ENCODE results near the gene LAIR1.
"Not testable (repeated sequence)": the region's sequence is repeated elsewhere in the genome, so short reads cannot be mapped to it uniquely, and the experiment has no call there.

LAIR1 gene

DNA sequence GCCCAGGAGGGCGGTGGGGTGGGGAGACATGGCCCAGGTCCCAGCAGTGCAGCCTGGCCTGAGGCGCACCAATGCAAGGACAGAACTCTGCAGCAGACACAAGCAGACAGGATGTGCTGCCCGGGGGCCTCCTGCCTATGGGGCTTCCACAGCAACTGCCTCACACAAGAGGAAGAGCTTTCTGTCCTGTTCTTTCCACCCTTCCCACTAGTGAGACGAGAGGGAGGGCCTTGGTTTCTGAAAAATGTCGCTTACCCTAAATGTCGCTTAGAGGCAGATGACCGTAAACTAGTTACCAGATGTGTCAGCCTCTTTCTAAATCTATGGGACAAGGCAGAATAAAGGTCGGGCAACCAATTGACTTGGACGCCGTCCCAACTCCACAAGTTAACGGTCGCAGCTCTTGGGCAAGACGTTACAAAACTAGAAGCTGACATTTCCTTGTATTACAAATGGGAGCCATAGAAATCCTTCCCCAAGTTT lies at the start of gene LAIR1:
LAIR1 (minus strand) TSS at position 157 of the 483 bp plus-strand sequence; CDS start at position 30, 127 bp downstream.
- DNase-seq, result no peak

- DNase-seq, result no peak
Observed at GRCh38 chr19:54414156-54414555, 49.4 kb upstream of the LAIR1 start.

DNA sequence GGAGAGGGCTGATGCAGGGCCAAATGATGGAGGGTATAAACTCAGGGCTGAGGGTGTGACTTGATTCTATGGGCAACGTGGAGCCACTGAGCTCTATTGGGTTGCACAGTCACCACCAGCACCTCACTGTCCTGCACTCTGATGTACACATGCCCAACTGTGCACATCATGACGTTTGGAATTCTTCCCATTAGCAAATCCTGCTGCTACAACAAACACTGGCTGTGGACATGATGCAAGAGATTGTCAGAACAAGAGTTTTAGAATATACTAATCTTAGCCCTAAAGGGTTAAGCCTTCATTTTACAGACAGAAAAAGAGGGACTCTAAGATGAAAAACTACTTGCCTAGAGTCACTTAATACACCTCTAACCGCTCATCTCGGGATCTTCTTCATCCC lies 48.1 kb upstream of the LAIR1 start:
- DNase-seq, result no peak

- no peak for DNase-seq
Observed at GRCh38 chr19:54411033-54411432, 46.3 kb upstream of the LAIR1 start.

DNA sequence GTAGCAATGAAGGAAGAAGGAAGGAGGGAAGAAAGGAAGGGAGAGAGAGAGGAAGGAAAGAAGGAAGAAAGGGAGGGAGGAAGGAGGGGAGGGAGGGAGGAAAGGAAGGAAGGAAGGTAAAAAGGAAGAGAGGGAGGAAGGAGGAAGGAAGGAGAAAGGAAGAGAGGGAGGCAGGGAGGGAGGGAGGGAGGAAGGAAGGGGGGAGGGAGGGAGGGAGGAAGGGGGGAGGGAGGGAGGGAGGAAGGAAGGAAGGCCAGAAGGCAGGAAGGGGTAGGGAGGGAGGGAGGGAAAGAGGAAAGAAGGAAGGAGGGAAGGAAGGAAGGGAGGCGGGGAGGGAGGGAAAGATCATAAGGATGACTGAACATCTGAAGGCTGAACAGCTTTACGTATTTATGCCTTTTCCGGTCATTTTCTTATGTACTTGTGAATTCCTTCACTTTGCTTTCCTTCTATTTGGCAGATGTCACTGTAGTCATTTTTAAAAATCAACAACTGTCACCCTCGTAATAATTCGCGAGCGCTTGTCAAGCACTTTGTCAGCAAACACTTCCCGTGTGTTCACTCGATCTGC lies 43.8 kb upstream of the LAIR1 start:
- no peak for DNase-seq

DNA sequence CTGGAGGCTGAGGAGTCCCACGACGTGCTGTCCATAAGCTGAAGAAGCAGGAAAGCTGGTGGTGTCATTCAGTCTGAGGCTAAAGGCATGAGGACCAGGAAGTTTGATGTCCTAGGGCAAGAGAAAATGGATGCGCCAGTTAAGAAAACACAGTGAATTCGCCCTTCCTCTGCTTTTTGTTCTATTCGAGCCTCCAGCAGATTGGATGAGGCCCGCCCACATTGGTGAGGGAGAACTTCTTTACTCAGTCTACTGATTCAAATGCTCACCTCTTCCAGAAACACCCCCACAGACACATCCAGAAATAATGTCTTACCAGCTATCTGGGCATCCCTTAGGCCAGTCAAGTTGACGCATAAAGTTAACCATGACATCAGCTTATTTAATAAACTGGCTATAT lies 43.0 kb upstream of the LAIR1 start:
- no peak for DNase-seq

GRCh38 chr19:54405628-54406027 lies 40.9 kb upstream of the LAIR1 start:
- DNase-seq, result no peak

GRCh38 chr19:54403054-54403453 lies 38.3 kb upstream of the LAIR1 start:
- DNase-seq, result no peak

DNA sequence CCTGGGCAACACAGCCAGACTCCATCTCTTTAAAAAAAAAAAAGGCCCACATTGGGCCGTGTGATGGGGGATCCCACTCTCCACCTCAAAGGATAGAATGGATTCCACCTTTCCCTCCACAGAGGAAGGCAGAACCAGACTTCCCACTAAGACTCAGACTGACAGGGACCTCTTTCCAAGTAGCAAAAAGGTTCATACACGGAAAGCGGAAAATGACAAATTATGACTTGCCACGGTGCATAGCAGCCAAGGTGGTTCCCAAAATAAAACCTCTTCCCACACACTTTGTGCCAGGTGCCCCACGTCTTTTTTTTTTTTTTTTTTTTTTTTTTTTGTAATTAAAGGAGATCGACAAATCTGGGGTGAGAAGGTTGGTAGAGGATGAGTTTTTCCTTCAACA lies 36.2 kb upstream of the LAIR1 start:
- DNase-seq, result no peak

DNA sequence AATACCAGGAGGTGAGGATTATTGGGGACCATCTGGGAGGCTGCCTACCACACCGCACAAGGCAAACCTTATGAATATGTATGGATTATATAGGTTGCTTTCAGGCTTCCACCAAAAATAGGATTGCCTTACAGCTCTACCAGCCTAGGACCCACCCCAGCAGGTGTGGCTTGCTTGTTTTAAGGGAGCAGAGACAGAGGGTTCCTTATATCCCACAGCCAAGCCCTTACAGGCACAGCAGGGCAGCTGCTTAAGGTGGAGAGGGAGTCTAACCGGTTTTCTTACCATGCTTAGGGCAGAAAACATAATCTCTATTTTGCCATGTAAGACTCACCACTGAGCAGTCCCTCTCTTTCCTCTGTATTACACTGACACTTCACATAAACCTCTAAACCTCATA lies 34.5 kb upstream of the LAIR1 start:
- no peak for DNase-seq

- DNase-seq, result no peak
Observed at GRCh38 chr19:54395685-54396084, 31.0 kb upstream of the LAIR1 start.

DNA sequence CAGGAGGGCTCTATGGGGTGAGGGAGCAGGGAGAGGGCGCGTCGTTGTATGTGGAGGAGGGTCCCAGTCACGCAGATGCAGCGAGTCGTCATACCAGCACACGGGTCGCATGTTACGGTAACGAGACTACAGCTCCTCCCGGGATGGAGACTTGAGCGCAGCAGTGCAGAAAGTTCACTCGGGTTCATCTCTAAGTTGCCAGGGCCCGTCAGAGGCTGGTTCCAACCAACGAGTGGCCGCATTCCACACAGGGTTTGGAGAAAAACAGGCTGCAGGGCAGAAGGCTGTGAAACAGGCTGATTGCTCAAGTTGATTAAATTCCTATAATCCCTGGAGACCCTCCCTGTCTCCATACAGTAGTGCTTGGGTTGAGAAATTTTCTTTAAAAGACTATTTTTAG lies 28.6 kb upstream of the LAIR1 start:
- DNase-seq, result no peak

DNA sequence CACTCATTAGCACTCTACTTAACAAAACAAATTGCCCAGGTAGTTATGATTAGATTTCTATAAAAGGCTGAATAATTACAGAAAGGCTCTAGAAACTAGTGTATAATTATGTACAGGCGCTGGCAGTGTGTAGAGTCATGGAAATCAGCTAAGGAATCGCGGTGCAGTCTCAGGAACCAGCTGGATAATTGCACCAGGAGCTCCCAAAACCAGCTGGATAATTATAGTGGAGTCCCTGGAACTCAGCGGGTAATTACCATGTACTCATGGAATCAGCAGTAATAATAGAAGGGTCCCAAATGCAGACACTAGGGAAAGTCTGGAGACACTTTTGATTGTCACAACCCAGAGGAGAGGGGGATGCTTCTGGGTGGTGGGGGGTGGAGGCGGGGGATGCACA lies 27.4 kb upstream of the LAIR1 start:
- peak; percentile 20 for DNase-seq

DNA sequence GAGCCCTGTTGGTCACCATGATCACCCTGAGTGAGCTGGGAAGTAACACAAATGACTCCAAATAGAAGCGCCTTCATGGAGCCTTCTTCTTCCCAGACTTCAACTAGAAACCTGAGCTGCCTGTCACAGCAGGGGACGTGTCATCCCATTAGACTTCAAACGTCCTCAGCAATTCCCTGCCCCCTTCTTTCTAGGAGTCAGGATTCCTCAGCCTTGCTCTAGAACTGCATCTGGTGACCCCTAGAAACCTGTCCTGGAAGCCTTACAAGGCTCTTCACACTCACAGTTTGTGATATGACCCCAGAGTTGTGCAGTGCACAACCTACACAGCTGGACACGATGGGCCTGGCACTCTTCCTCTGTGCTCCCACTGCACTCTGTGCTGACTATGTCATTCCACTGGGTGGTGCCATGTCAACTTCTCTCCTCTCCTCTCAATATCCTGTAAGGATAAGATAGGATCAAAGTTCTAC lies 26.9 kb upstream of the LAIR1 start:
- no peak for DNase-seq

DNA sequence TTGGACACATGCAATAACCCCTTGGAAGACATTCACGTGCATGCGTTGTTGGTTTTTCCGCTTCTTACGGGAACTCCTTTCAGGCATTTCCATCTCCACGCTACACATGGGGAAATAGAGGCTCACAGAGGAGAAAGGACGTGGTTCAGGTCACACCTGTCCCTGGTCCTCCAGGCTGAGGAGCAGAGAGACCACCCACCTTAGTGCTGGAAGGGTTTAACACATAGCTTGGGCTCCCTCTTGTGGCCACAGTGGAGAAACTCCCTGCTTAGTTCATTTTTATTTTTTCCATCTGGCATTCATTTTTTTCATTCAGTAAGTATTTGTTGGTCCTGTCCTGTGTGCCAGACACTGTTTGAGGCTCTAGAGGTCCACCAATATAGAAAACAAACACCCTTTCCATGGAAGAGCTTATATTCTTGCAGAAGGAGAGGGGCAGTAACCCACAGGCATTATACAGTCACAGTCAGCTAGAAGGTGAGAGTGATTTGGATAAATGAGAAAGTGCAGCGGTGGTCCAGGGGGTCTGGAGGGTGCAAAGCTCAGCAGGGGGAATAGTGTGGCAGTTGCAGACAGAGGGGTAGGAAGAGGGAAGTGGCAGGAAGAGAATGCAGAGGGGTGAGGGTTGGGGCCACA lies 26.3 kb upstream of the LAIR1 start:
- peak; percentile 70 for DNase-seq

DNA sequence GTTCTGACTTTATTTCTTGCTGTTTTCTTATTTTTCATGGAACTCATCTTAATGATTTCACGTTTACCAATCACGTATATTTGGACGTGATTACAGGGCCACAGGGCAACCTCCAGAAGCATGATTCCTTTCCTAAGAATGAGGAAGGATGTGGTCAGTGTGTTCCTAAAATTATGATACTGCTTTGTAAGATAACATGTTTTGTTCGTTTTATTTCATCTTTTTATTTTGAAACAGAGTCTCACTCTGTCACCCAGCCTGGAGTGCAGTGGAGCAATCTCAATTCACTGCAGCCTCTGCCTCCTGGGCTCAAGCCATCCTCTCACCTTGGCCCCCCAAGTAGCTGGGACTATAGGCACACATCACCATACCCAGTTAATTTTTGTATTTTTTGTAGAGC lies 24.8 kb upstream of the LAIR1 start:
- no peak for DNase-seq

GRCh38 chr19:54388802-54389139 lies 24.0 kb upstream of the LAIR1 start:
- DNase-seq, result no peak

GRCh38 chr19:54387991-54388801 lies 23.5 kb upstream of the LAIR1 start:
- DNase-seq, result peak; percentile 20

- no peak for DNase-seq
Observed at GRCh38 chr19:54383330-54383729, 18.6 kb upstream of the LAIR1 start.

DNA sequence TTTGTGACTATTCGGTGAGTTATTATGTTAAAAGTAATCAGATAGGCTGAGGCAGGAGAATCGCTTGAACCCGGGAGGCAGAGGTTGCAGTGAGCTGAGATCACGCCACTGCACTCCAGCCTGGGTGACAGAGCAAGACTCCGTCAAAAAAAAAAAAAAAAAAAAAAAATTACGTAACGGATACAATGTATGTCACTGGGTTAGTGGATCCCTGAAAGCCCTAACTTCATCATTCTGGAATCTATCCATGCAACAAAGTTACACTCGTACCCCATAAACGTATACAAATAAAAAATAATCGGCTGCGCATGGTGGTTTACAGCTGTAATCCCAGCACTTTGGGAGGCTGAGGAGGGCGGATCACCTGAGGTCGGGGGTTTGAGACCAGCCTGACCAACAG lies 17.3 kb upstream of the LAIR1 start:
- DNase-seq, result not testable (repeated sequence)

DNA sequence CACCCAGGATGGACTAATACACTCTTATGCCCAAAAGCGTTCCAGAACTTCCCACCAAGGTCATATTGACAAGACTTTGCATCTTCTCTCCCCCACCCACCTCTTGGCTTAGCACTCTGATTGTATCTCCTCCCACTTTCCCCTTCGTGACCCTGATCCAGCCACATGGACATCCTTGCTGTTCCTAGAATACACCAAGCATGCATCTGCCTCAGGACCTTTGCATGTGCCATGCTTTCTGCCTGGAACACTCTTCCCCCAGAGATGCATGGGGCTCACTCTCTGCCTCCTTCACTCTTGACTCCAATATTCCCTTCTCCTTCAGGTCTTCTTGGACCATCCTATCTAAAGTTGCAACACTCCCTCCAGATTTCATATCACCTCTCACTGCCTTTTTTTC lies 16.2 kb upstream of the LAIR1 start:
- DNase-seq, result no peak

DNA sequence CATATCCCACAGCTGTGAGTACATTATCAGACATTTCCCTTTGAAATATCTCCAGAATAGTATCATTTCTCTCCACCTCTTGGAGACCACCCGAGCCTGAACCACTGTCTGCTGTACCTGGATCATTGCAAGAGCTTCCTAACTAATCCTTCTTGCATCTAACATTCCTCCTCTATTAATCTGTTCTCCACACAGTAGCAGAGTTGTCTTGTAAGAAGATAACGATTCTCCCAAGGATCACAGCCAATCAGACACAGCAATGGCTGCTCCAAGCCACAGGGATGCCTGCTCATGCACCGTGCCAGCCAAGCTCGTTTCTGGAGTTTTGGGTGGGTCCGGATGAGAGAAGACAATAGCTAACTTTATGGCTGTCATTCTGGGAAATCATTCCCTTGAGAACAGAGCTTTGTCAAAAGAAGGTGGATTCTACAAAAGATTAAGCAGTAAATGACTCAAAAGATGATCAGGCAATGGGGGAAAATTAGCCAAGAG lies 14.5 kb upstream of the LAIR1 start:
- DNase-seq, result no peak

GRCh38 chr19:54376610-54377285 lies 12.0 kb upstream of the LAIR1 start:
- no peak for DNase-seq
